IPS-20b (cell line): ENCODE measurements around the gene MBP.

Source experiments
- H3K27ac ChIP-seq: one replicate; pipeline ENCODE4 v1.5.1; 2013; ENCODE audit warnings: low read length
- H3K27me3 ChIP-seq: 2 replicates; pipeline ENCODE4 v1.6.1; 2013; ENCODE audit warnings: mild to moderate bottlenecking, low read length, inconsistent platforms; ENCODE audit not compliant: insufficient read depth
- H3K36me3 ChIP-seq: 2 replicates; pipeline ENCODE4 v1.6.1; 2013; ENCODE audit warnings: low read depth, mild to moderate bottlenecking, inconsistent platforms, low read length, moderate library complexity; ENCODE audit not compliant: insufficient read depth
- H3K4me1 ChIP-seq: 2 replicates; pipeline ENCODE4 v1.6.1; 2013; ENCODE audit warnings: mild to moderate bottlenecking, control low read depth, inconsistent platforms, low read length, moderate library complexity; ENCODE audit not compliant: insufficient read depth
- H3K4me3 ChIP-seq: 2 replicates; pipeline ENCODE4 v1.5.1; 2013; ENCODE audit warnings: mild to moderate bottlenecking, low read length, inconsistent platforms
- H3K9ac ChIP-seq: 2 replicates; pipeline ENCODE4 v1.6.1; 2013; ENCODE audit warnings: low read depth, mild to moderate bottlenecking, inconsistent platforms, low read length, moderate library complexity
- H3K9me3 ChIP-seq: 2 replicates; pipeline ENCODE4 v1.6.1; 2013; ENCODE audit warnings: mild to moderate bottlenecking, low read depth, low read length, inconsistent platforms; ENCODE audit not compliant: insufficient read depth

MBP gene

DNA sequence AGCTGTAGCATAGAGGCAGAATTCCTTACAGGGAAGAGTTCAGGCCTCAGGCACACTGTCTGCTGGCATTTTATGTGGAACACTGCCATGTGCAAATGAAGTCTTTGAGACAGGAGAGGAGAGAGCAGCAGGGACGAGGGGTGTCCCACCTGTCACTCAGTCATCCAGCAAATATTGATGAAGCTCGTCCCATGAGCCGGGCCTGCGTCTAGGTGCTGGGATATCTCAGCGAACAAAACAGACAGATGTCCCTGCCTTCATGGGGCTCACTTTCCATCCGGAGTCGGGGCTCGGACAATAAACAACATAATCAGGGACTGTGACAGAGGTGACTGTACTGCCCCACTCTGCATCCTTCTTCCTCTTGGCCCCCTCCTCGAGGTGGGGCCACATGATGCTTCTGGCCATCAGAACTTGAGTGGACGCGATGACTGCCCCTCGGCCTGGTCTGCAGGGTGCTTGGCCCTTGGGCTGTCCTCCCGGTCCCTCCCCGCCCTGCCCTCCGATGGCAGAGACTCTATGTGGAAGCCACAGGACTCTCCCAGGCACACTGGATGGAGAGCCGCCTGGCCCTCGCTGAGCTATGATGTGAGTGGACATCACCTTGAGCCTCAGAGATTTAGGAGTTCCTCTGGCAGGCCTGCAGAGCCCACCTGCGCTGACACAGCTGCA lies 78.8 kb downstream of the MBP start:
- Histone ChIP-seq H3K4me3 (no peak overlapping the region), H3K4me1 (peaks cover 12% of the 10 kb centered on the region), H3K27ac (no peak overlapping the region), H3K9ac (no peak overlapping the region), H3K27me3 (no peaks in the 10 kb centered on the region), H3K9me3 (no peaks in the 10 kb centered on the region), H3K36me3 (no peaks in the 10 kb centered on the region)

DNA sequence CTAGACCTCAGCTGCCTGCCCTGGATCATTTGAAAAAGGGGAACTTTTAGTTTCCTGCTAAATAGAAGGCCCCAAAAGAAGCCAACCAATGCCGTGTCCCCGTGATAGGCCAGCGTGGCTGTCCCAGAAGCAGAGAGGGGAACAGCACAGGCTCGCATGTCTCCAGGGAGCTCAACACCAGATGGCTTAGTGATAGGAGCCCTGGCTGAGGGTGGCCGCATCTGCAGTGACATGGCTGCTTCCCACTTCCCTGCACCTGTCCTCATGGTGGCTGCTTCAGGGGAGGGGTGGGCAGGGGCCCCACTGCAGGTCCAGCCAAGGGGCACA lies 79.6 kb downstream of the MBP start:
- peaks cover 12% of the 10 kb centered on the region for H3K4me1 ChIP-seq
- H3K36me3 ChIP-seq: no peaks in the 10 kb centered on the region
- H3K9ac ChIP-seq: no peak overlapping the region
- H3K4me3 ChIP-seq: no peak overlapping the region
- H3K27ac ChIP-seq: no peak overlapping the region
- no peaks in the 10 kb centered on the region for H3K9me3 ChIP-seq
- H3K27me3 ChIP-seq: no peaks in the 10 kb centered on the region

DNA sequence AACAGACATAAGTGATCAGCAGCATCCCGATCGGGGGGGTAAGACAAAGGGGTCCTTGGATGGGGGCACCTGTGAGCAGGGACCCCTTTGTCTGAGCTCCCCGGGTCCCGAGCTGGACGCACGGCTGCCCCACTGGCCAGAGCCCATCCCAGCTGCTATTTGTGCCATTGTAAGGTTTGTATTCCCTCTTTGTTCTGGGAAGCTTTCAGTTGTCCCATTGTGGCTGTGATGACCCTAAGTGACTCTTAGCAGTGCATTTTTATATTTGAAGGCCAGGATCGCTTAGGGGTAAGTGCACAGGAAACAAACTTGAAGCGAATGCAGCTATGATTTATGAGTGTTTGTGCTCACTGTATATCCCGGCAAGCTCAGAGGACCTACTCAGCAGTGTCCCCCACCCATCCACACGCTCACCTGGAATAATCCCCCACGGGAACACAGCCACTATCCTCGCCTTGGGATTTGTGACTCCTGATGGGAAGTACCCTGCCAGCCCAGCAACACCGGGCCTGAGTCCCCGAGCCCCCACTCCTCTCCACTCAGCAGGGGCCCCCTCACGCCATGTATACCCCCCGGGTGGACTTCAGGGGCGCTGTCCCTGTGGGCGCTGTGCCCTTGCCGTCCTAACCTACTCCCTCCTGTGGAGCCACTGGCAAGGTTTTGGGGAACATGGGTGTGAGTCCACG lies 80.1 kb downstream of the MBP start:
- H3K9me3 ChIP-seq: no peaks in the 10 kb centered on the region
- peaks cover 12% of the 10 kb centered on the region for H3K4me1 ChIP-seq
- H3K4me3 ChIP-seq: no peak overlapping the region
- no peak overlapping the region for H3K27ac ChIP-seq
- no peaks in the 10 kb centered on the region for H3K27me3 ChIP-seq
- H3K9ac ChIP-seq: no peak overlapping the region
- H3K36me3 ChIP-seq: no peaks in the 10 kb centered on the region

DNA sequence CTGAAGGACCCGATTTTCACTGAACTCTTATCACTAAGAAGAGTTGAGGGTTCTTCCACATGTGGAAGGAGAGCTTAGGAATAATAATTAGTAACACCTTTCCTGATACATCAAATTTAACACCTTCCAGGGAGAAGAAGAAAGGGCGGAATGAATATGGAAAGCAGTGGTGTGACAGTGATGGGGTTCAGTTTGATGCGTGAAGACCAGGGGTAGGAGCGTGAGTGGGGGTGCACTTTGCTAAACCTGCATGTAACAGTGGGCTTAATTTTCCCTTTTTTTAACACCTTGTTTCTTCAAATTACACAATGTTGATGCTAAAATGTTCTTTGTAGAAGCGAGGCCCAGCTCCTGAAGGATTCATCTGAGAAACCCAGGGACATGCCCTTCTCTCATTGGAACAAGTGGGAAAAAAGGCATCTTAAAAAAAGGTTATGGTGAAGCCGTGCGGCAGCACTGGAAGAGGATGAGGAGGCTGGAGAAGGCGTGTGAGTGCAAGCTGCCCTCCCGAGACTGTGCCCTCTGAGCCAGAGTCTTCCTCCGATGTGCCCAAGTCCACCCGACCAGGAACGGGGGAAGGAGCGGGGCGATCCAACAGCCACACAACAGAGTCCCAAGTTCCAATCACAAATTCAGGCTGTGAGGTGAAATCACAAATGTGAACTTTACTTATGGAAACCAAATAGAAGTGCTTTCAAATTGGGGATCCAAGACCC lies 80.8 kb downstream of the MBP start:
- Histone ChIP-seq H3K27me3 (no peaks in the 10 kb centered on the region), H3K36me3 (no peaks in the 10 kb centered on the region), H3K4me1 (peaks cover 12% of the 10 kb centered on the region), H3K9ac (no peak overlapping the region), H3K9me3 (no peaks in the 10 kb centered on the region), H3K4me3 (no peak overlapping the region), H3K27ac (no peak overlapping the region)

DNA sequence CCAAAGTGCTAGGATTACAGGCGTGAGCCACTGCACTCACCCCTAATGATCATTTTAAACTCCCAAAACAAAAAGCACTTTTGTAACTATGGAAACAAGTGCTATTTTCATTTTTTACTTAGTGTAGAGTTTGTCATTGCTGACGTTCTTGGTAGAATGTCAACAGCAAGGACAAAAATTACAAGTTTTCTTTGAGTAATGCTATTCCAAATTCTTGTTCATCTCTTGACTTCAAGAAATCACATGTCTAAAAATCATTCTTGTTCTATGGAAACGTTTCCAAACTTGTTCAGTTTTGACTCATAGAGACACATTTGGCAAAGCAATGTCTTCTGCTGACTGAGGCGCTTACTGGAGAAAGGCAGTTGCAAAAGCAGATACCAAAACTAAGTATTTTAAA lies 82.6 kb downstream of the MBP start:
- Histone ChIP-seq H3K36me3 (no peaks in the 10 kb centered on the region), H3K9ac (no peak overlapping the region), H3K4me1 (no peaks in the 10 kb centered on the region; the same call in 1 of the 2 replicates), H3K4me3 (no peak overlapping the region), H3K27ac (no peak overlapping the region), H3K9me3 (no peaks in the 10 kb centered on the region), H3K27me3 (no peaks in the 10 kb centered on the region)

DNA sequence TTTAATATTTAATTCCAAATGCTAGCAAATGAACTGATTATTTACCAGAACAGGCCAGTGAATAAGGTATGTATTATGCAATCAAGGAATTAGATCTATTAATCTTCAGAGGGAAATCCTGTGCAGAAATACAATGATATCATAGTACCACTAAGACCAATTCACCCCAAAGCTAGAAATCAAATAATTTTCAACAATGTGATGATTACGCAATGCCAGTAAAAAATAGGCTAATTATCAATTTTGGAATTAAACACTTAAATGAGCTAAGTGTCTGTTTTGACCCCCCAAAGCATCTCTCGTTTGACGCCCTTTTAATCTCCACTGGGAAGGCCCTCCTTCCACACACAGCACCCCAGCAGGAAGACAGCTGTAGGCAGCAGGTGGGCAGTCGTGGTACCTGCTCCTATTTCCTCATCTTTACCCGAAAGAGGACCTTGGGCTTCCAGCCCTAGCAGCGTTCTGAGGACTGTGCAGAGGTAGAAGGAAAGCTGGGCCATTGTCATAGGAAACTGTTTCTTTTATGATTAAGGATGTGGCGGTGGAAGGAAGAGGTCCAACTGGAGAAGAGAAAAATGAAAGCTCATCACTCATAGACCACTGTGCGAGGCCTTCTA lies 84.7 kb downstream of the MBP start:
- H3K27me3 ChIP-seq: no peaks in the 10 kb centered on the region
- no peak overlapping the region for H3K9ac ChIP-seq
- H3K4me3 ChIP-seq: no peak overlapping the region
- H3K27ac ChIP-seq: no peak overlapping the region
- H3K4me1 ChIP-seq: no peaks in the 10 kb centered on the region
- H3K36me3 ChIP-seq: no peaks in the 10 kb centered on the region
- H3K9me3 ChIP-seq: no peaks in the 10 kb centered on the region

DNA sequence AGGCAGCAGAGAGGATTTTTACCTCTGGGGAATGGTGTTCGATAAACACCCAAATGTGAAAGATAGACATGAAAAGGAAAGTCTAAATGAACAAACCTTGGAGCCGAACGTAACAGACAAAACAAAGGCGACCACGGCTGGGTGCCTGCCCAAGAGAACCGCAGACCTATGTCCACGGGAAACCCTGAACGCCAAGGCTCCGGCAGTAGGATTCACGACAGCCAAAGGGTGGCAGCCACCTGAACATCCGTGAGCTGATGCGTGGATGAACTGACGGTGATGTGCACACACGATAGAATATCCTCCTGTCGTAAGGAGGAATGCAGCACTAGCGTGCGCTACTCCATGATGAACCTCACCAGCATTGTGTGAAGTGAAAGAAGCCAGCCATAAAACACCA lies 85.6 kb downstream of the MBP start:
- Histone ChIP-seq H3K9ac (no peak overlapping the region), H3K27ac (no peak overlapping the region), H3K4me1 (no peaks in the 10 kb centered on the region), H3K9me3 (no peaks in the 10 kb centered on the region), H3K4me3 (no peak overlapping the region), H3K36me3 (no peaks in the 10 kb centered on the region), H3K27me3 (no peaks in the 10 kb centered on the region)

DNA sequence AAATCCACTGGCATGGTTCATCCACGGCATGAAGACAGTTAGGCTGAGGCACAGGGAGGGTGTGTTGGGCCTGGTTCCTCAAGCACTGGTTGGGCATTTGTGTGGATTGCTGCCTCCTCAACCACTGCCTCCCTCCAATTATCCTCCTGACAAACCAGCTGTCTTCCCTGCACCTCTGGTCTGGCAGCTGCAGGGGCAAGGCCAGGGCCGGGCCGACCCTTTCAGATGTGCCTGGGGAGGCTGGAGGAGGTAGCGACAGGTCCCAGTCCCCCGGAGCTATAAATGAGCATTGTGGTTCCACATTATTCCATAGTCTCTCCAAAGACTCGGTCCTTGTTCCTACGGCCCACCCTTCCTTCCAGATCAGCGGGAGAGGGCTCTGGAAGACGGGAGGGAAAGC lies 86.2 kb downstream of the MBP start:
- Histone ChIP-seq H3K9me3 (no peaks in the 10 kb centered on the region), H3K27ac (no peak overlapping the region), H3K27me3 (no peaks in the 10 kb centered on the region), H3K9ac (no peak overlapping the region), H3K4me3 (no peak overlapping the region), H3K36me3 (no peaks in the 10 kb centered on the region), H3K4me1 (no peaks in the 10 kb centered on the region)

DNA sequence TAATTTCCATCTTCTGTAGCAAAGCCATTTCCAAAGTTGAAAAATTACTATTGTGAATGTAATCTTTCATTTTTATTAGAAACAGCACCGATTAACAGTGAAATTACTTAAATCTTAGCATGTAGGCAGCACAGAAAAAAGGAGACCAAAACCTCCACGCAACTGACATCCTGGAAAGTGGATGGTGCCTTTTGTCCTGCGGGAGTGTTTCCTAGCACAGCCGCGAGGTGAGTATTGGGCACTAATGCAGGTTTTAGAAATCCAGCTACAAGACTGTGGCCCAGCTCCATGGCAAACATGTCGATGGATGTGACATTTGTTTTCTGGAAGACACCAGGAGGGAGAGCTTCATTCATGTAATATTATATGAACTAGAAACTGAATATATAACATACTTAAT lies 86.9 kb downstream of the MBP start:
- Histone ChIP-seq H3K9me3 (no peaks in the 10 kb centered on the region), H3K4me1 (no peaks in the 10 kb centered on the region), H3K9ac (no peak overlapping the region), H3K27ac (no peak overlapping the region), H3K36me3 (no peaks in the 10 kb centered on the region), H3K27me3 (no peaks in the 10 kb centered on the region), H3K4me3 (no peak overlapping the region)

DNA sequence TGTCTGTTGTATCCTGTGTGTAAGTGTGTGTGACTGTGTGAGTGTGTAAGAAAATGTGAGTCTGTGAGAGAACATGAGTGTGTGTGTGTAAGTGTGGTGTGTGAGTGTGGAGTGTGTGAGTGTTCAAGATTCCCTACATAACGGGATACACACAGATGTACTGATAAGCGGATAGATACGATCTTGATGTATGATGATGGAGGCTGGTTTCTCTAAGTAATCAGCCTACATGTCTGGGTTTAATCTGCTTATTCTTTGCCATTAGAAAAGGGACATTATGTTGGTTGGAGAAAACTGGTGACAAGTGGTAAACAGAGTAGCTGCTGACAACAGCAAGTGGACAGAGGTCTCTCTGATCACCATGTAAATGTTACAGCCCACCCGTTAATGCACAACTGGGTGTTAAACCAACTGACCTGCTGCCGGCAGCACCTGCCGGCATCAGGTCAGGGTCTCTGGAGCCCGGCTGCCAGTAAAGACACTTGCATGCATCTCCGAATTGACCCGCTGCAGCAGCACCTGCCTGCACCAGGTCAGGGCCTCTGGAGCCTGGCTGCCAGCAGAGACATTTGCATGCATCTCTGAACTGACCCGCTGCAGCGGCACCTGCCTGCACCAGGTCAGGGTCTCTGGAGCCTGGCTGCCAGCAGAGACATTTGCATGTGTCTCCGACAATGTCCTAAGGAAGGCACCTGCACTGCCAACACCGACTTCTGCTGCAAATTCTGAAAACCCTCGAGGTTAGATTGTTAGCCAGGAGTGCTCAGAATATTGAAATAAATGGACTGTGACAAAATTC lies 87.5 kb downstream of the MBP start:
- H3K4me3 ChIP-seq: no peak overlapping the region
- no peaks in the 10 kb centered on the region for H3K27me3 ChIP-seq
- H3K27ac ChIP-seq: no peak overlapping the region
- no peaks in the 10 kb centered on the region for H3K36me3 ChIP-seq
- H3K9me3 ChIP-seq: no peaks in the 10 kb centered on the region
- H3K4me1 ChIP-seq: no peaks in the 10 kb centered on the region
- H3K9ac ChIP-seq: no peak overlapping the region

DNA sequence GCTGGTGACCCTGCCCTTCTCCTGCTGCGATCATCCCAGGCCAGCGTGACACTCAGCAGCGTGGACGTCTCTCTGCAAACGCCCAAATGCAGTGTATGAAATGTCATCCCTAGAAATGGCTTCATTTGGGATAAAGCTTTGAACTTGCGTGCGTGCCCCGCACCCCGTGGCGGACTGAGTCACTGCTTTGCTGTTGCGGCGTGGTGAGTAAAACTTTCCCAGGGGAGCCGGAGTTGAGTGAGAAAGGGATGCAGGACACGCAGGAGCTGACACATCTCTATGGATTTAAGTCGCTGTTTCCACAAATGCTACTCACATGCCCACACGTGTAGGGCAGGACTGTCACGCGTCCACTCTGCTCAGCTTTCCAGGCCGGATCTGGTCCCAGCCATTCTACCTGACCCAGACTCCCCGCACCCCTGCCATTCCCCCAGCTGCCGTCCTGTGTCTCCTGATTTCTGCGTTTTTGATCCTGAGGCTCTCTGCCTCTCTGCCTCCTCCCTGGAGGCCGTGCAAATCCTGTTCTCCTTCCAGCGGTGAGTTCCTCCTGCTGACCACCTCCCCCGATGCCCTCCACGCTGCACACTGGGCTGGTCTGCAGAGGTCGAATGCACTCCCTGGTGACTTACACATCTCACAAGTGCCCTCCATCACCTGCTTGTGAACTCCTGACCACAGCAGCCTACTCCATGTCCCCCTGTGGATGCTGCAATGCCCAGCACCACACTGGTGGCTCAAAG lies 88.9 kb downstream of the MBP start:
- H3K36me3 ChIP-seq: no peaks in the 10 kb centered on the region
- H3K9me3 ChIP-seq: no peaks in the 10 kb centered on the region
- no peak overlapping the region for H3K27ac ChIP-seq

More for the DNA sequence above, 88.9 kb downstream of the MBP start:
- Histone ChIP-seq H3K4me3 (no peak overlapping the region), H3K4me1 (no peaks in the 10 kb centered on the region), H3K9ac (no peak overlapping the region), H3K27me3 (no peaks in the 10 kb centered on the region)
